Loucy (cell line): ENCODE measurements around the gene KRT33A.
"Not testable (repeated sequence)": the region's sequence is repeated elsewhere in the genome, so short reads cannot be mapped to it uniquely, and the experiment has no call there.

Experiments
- H2AFZ ChIP-seq: fragments of 200-600 bp; sonication (generic); 2 replicates; pipeline ENCODE4 v1.6.0; 2016; ENCODE audit warnings: antibody characterized with exemption, mild to moderate bottlenecking, low read length, moderate library complexity
- H3F3A ChIP-seq: fragments of 200-600 bp; 2 replicates; pipeline ENCODE4 v1.6.0; 2016; ENCODE audit warnings: antibody characterized with exemption, low read depth, mild to moderate bottlenecking
- H3K27me3 ChIP-seq: fragments of 200-600 bp; sonication (generic); 2 replicates; pipeline ENCODE4 v1.6.1; 2014; ENCODE audit warnings: low read length, mild to moderate bottlenecking; ENCODE audit not compliant: insufficient read depth, poor library complexity, severe bottlenecking
- H3K36me3 ChIP-seq: fragments of 200-600 bp; sonication (generic); 2 replicates; pipeline ENCODE4 v1.6.1; 2016; ENCODE audit warnings: low read length; ENCODE audit not compliant: insufficient read depth
- H3K4me1 ChIP-seq: fragments of 200-600 bp; sonication (generic); 2 replicates; pipeline ENCODE4 v1.5.1; 2014; ENCODE audit warnings: low read length, mild to moderate bottlenecking; ENCODE audit not compliant: insufficient read depth, poor library complexity, severe bottlenecking
- H3K4me2 ChIP-seq: fragments of 200-600 bp; sonication (generic); 2 replicates; pipeline ENCODE4 v1.6.0; 2014; ENCODE audit warnings: antibody characterized with exemption, low read length, low read depth, mild to moderate bottlenecking; ENCODE audit not compliant: poor library complexity, severe bottlenecking
- H3K4me3 ChIP-seq: fragments of 200-600 bp; sonication (generic); 2 replicates; pipeline ENCODE4 v1.5.1; 2014; ENCODE audit warnings: low read length, mild to moderate bottlenecking, mixed read lengths; ENCODE audit not compliant: poor library complexity, severe bottlenecking
- H3K79me2 ChIP-seq: fragments of 200-600 bp; sonication (generic); 2 replicates; pipeline ENCODE4 v1.6.1; 2014; ENCODE audit warnings: low read length; ENCODE audit not compliant: insufficient read depth
- H3K9ac ChIP-seq: fragments of 200-600 bp; sonication (generic); 2 replicates; pipeline ENCODE4 v1.6.0; 2014; ENCODE audit warnings: mild to moderate bottlenecking, low read depth, low read length, moderate library complexity; ENCODE audit not compliant: poor library complexity, severe bottlenecking
- H3K9me2 ChIP-seq: fragments of 200-600 bp; sonication (generic); replicated peaks from 2 replicates; pipeline ENCODE4 v1.6.1; 2016; ENCODE audit warnings: low read depth, low read length, mixed read lengths
- H3K9me3 ChIP-seq: fragments of 200-600 bp; sonication (generic); 2 replicates; pipeline ENCODE4 v1.6.1; 2014; ENCODE audit warnings: mild to moderate bottlenecking, antibody characterized with exemption, low read length, low read depth; ENCODE audit not compliant: insufficient read depth
- H4K20me1 ChIP-seq: fragments of 200-600 bp; sonication (generic); 2 replicates; pipeline ENCODE4 v1.6.0; 2014; ENCODE audit warnings: antibody characterized with exemption, low read length, mild to moderate bottlenecking; ENCODE audit not compliant: insufficient read depth, poor library complexity, severe bottlenecking
- EZH2phosphoT487 ChIP-seq: fragments of 200-600 bp; IDR thresholded peaks from 2 replicates; pipeline ENCODE4 v1.6.1; 2018; ENCODE audit warnings: antibody characterized with exemption, mild to moderate bottlenecking, moderate library complexity, borderline replicate concordance
- TF ChIP-seq, protein P1 (sequence below): fragments of 200-600 bp; sonication (generic); conservative IDR thresholded peaks from 2 replicates; pipeline ENCODE4 v1.5.1; 2014; ENCODE audit warnings: mild to moderate bottlenecking, antibody characterized with exemption, low read length

KRT33A gene

DNA sequence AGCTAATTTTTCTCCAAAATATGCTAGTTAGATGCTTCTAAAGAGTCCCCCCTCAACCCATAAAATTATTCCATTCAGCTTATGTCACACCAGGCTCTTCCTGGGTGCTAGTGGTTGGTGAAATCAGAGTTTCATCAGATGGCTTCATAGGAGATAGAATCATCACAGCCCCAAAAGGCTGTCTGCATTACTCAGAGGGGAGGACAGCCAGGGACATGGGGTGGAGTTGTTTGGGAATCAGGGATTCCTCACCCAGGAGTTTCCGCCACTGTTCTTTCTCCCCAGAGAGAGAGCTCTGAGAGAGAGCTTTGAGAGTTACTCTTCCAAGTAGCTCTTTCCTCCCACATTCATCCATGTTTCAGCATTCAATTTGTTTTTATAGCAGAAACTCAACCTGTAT, 31.8 kb upstream of the KRT33A start:
- TF ChIP-seq, protein P1, sequence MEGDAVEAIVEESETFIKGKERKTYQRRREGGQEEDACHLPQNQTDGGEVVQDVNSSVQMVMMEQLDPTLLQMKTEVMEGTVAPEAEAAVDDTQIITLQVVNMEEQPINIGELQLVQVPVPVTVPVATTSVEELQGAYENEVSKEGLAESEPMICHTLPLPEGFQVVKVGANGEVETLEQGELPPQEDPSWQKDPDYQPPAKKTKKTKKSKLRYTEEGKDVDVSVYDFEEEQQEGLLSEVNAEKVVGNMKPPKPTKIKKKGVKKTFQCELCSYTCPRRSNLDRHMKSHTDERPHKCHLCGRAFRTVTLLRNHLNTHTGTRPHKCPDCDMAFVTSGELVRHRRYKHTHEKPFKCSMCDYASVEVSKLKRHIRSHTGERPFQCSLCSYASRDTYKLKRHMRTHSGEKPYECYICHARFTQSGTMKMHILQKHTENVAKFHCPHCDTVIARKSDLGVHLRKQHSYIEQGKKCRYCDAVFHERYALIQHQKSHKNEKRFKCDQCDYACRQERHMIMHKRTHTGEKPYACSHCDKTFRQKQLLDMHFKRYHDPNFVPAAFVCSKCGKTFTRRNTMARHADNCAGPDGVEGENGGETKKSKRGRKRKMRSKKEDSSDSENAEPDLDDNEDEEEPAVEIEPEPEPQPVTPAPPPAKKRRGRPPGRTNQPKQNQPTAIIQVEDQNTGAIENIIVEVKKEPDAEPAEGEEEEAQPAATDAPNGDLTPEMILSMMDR = no peak
- TF ChIP-seq EZH2phosphoT487 = no peak
- no peaks in the 10 kb centered on the region for H3K4me1 ChIP-seq
- no peak overlapping the region for H3K9ac ChIP-seq
- no peaks in the 10 kb centered on the region for H3K79me2 ChIP-seq
- H4K20me1 ChIP-seq = no peaks in the 10 kb centered on the region
- H3K9me3 ChIP-seq = peaks cover 6% of the 10 kb centered on the region; the same call in 1 of the 2 replicates
- no peaks in the 10 kb centered on the region for H3K36me3 ChIP-seq
- no peaks in the 10 kb centered on the region for H3F3A ChIP-seq
- no peaks in the 10 kb centered on the region for H3K27me3 ChIP-seq
- H3K9me2 ChIP-seq = no peaks in the 10 kb centered on the region
- H3K4me2 ChIP-seq = no peak overlapping the region
- H3K4me3 ChIP-seq = no peak overlapping the region
- no peak overlapping the region for H2AFZ ChIP-seq

DNA sequence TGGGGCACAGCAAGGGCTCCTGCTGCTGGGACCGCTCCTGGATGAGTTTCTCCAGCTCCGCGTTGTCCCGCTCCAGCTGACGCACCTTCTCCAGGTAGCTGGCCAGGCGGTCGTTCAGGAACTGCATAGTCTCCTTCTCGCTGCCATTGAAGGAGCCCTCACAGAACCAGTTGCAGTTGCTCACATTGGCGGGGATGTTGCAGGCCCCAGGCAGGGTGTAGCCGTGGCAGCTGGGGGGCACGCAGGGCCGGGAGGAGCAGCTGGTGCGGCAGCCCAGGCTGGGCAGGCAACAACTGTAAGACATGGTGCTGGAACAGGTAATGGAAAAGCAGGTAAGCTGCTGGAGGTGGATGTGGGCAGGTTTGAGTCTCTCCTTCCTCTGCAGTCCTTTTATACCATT, 31.3 kb upstream of the KRT33A start, which contains the start of gene KRT34:
Gene KRT34, minus strand, starts transcription at position 364 of the 400 bp plus-strand sequence. Its CDS starts 60 bp downstream, at position 304.
- not testable (repeated sequence) for H3F3A ChIP-seq, H3K4me1 ChIP-seq, H3K4me3 ChIP-seq, H4K20me1 ChIP-seq, H2AFZ ChIP-seq, H3K27me3 ChIP-seq, H3K9me3 ChIP-seq, H3K4me2 ChIP-seq, H3K9me2 ChIP-seq, H3K36me3 ChIP-seq, H3K79me2 ChIP-seq, H3K9ac ChIP-seq

DNA sequence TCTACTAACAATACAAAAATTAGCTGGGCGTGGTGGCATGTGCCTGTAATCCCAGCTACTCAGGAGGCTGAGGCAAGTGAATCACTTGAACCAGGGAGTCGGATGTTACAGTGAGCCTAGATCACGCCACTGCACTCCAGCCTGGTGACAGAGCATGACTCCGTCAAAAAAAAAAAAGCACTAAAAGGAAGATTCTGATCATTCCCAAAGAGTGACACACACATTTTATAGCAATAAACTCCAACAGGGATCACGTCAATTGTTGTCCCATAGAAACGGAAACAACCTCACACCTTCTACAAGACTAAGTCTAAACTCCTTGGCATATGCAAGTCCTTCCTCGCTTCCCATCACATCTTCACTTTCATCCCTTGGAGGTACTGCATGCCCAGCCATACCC, 29.5 kb upstream of the KRT33A start:
- H3F3A ChIP-seq, H3K27me3 ChIP-seq, H4K20me1 ChIP-seq, H3K4me1 ChIP-seq, H3K9me2 ChIP-seq, H3K79me2 ChIP-seq, H3K4me3 ChIP-seq, H3K4me2 ChIP-seq, H3K36me3 ChIP-seq, H3K9ac ChIP-seq, H3K9me3 ChIP-seq, H2AFZ ChIP-seq: not testable (repeated sequence)

DNA sequence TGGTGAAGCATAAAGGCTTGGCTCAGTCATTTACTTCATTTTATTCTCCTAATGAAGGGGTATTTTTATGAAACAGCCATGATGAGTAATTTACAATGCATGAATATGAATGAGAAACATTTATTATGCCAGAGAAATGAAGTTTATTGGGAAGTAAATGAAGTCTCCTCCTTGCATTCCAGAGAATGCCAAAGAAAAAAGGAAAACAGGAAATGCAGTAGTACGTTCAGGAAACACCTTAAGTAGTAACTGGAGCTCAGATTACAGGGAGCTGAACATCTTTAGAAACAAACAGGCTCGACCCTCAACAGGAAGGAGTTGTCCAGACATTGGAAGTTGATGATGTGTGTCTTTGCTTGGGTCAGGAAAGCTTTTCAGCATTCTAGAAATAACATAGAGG, 26.9 kb upstream of the KRT33A start:
- no peak overlapping the region for H3K4me3 ChIP-seq
- no peaks in the 10 kb centered on the region for H3K9me3 ChIP-seq
- TF ChIP-seq, protein P1 = no peak
- no peak for TF ChIP-seq EZH2phosphoT487

More for the DNA sequence above, 26.9 kb upstream of the KRT33A start:
- Histone ChIP-seq H3F3A (no peaks in the 10 kb centered on the region), H3K4me2 (no peak overlapping the region), H3K27me3 (no peaks in the 10 kb centered on the region), H3K9me2 (no peaks in the 10 kb centered on the region), H3K79me2 (no peaks in the 10 kb centered on the region), H3K4me1 (no peaks in the 10 kb centered on the region), H3K36me3 (no peaks in the 10 kb centered on the region), H4K20me1 (no peaks in the 10 kb centered on the region), H3K9ac (no peak overlapping the region), H2AFZ (no peak overlapping the region)
